Measurements from ENCODE around the gene PROS1. TPM values are rescaled to one million over a fixed set of nuclear protein-coding genes. Genes with fewer than 3 reads are reported as not detected.

PROS1 gene
- total RNA-seq, 1 donor = 97.4 TPM

DNA sequence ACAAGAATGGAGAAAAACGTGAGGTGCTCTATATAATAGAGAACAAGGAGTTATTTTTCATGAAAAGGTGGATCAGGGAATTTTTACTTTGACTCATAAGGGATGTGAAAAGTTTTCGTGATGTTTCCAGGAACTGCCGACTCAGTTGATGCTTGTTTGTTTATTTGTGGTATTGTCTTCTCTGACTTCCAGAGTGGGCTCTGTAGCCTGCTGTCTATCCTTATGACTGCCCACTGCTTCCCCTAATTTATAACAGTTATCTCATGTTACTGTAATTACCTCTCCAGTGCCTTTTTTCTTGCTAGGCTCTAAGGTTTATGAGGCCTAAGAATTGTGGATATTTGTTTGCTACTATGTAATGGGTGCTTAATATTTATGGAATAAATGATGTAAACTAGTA is 18.5 kb upstream of the PROS1 start:
- H3K27me3 ChIP-seq (ENCODE audit: insufficient read depth, low read length) = no peaks in the 10 kb centered on the region
- no peak overlapping the region for H3K4me3 ChIP-seq (ENCODE audit: insufficient read depth, low read length)
- H3K79me2 ChIP-seq (ENCODE audit: insufficient read depth, low read length) = peaks cover 30% of the 10 kb centered on the region
- no peaks in the 10 kb centered on the region for H3K9me3 ChIP-seq (ENCODE audit: low read depth, low read length)
- peak overlapping the region; percentile 2 for H2AFZ ChIP-seq (ENCODE audit: low read length)
- no peak overlapping the region for H3K27ac ChIP-seq (ENCODE audit: low read depth, low read length)
- H3K4me1 ChIP-seq (ENCODE audit: insufficient read depth, low read length) = peaks cover 9% of the 10 kb centered on the region
- H3K4me2 ChIP-seq (ENCODE audit: insufficient read depth, low read length) = no peak overlapping the region
- TF ChIP-seq, protein P1, sequence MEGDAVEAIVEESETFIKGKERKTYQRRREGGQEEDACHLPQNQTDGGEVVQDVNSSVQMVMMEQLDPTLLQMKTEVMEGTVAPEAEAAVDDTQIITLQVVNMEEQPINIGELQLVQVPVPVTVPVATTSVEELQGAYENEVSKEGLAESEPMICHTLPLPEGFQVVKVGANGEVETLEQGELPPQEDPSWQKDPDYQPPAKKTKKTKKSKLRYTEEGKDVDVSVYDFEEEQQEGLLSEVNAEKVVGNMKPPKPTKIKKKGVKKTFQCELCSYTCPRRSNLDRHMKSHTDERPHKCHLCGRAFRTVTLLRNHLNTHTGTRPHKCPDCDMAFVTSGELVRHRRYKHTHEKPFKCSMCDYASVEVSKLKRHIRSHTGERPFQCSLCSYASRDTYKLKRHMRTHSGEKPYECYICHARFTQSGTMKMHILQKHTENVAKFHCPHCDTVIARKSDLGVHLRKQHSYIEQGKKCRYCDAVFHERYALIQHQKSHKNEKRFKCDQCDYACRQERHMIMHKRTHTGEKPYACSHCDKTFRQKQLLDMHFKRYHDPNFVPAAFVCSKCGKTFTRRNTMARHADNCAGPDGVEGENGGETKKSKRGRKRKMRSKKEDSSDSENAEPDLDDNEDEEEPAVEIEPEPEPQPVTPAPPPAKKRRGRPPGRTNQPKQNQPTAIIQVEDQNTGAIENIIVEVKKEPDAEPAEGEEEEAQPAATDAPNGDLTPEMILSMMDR (IDR thresholded peaks at IDR 0.05; ENCODE audit: extremely low read depth, low read depth, low read length) = no peak
- no peaks in the 10 kb centered on the region for H3K36me3 ChIP-seq (ENCODE audit: insufficient read depth, low read length)
- peaks cover 3% of the 10 kb centered on the region for H4K20me1 ChIP-seq (ENCODE audit: insufficient read depth, low read length)
- no peak for DNase-seq (ENCODE audit: insufficient read length, low spot score, missing footprints)

DNA sequence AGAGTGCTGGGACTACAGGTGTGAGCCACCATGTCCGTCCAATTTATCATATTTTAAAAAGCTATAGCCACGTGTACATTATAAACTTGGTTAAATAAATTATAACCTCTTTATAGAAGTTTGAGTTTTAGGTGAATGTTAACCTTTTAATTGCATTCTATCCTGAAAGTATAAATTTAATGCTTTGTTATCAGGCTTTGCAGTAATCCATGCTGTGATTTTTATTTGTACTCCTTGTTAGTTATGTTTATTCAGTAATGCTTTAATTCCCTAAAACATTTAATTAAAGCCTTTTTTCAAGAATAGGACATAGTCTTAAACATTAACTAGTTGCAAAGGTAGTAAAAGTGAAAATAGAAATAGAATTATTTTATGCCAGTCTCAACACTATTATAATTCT is 17.9 kb upstream of the PROS1 start:
- Histone ChIP-seq H3K79me2 (ENCODE audit: insufficient read depth, low read length) (peaks cover 30% of the 10 kb centered on the region), H3K4me1 (ENCODE audit: insufficient read depth, low read length) (peaks cover 9% of the 10 kb centered on the region), H3K4me2 (ENCODE audit: insufficient read depth, low read length) (no peak overlapping the region), H2AFZ (ENCODE audit: low read length) (no peak overlapping the region), H3K36me3 (ENCODE audit: insufficient read depth, low read length) (no peaks in the 10 kb centered on the region), H3K27me3 (ENCODE audit: insufficient read depth, low read length) (no peaks in the 10 kb centered on the region), H3K4me3 (ENCODE audit: insufficient read depth, low read length) (no peak overlapping the region), H4K20me1 (ENCODE audit: insufficient read depth, low read length) (peaks cover 3% of the 10 kb centered on the region), H3K9me3 (ENCODE audit: low read depth, low read length) (no peaks in the 10 kb centered on the region), H3K27ac (ENCODE audit: low read depth, low read length) (no peak overlapping the region)
- TF ChIP-seq, protein P1 (IDR thresholded peaks at IDR 0.05; ENCODE audit: extremely low read depth, low read depth, low read length) = no peak
- DNase-seq (ENCODE audit: insufficient read length, low spot score, missing footprints) = no peak

DNA sequence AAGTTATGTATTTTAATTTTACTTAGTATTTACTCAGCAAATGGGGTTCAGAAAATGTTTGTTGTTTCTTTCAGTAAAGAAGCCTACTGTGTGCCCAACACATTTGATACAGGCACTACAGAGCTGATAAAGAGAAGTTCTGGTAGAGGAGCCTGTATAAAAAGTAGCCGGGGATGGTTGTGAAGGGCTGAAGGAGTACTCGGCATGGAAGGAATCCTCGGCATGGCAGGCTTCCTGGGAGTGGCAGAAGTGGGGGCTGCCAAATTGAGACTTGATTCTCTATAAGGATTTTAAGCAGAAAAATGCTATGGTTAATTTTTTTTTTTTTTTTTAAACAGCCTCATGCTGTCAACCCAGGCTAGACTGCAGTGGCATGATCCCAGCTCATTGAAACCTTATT is 15.5 kb upstream of the PROS1 start:
- Histone ChIP-seq H3K79me2 (ENCODE audit: insufficient read depth, low read length) (peaks cover 31% of the 10 kb centered on the region), H4K20me1 (ENCODE audit: insufficient read depth, low read length) (peaks cover 3% of the 10 kb centered on the region), H2AFZ (ENCODE audit: low read length) (no peak overlapping the region), H3K27ac (ENCODE audit: low read depth, low read length) (no peak overlapping the region), H3K4me2 (ENCODE audit: insufficient read depth, low read length) (no peak overlapping the region), H3K9me3 (ENCODE audit: low read depth, low read length) (no peaks in the 10 kb centered on the region), H3K4me1 (ENCODE audit: insufficient read depth, low read length) (peaks cover 9% of the 10 kb centered on the region), H3K4me3 (ENCODE audit: insufficient read depth, low read length) (no peak overlapping the region), H3K36me3 (ENCODE audit: insufficient read depth, low read length) (no peaks in the 10 kb centered on the region), H3K27me3 (ENCODE audit: insufficient read depth, low read length) (no peaks in the 10 kb centered on the region)
- no peak for DNase-seq (ENCODE audit: insufficient read length, low spot score, missing footprints)
- TF ChIP-seq, protein P1 (IDR thresholded peaks at IDR 0.05; ENCODE audit: extremely low read depth, low read depth, low read length) = no peak

DNA sequence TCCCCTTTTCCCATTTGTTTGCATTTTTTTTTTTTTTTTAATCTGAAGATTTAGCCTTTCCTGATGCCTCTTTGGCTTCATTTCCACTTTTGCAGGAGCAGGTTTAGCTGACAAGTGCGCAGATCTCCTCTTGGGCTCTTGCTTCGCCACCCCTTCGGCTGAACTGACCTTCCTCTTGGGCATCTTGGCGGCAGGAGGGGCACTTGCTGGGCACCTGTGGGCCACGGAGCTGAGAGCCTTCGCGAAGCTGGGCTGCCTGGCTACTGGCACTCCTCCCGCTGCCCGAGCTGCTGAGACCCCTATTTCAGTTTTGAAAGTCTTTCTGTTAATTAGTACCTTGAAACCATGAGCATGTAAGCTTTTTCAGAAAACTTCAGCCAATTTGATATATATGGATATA is 15.1 kb upstream of the PROS1 start:
- Histone ChIP-seq H3K27ac (ENCODE audit: low read depth, low read length) (no peak overlapping the region), H3K4me2 (ENCODE audit: insufficient read depth, low read length) (no peak overlapping the region), H3K27me3 (ENCODE audit: insufficient read depth, low read length) (no peaks in the 10 kb centered on the region), H2AFZ (ENCODE audit: low read length) (no peak overlapping the region), H3K36me3 (ENCODE audit: insufficient read depth, low read length) (no peaks in the 10 kb centered on the region), H3K4me3 (ENCODE audit: insufficient read depth, low read length) (no peak overlapping the region), H3K79me2 (ENCODE audit: insufficient read depth, low read length) (peaks cover 27% of the 10 kb centered on the region), H3K4me1 (ENCODE audit: insufficient read depth, low read length) (peaks cover 9% of the 10 kb centered on the region), H3K9me3 (ENCODE audit: low read depth, low read length) (no peaks in the 10 kb centered on the region), H4K20me1 (ENCODE audit: insufficient read depth, low read length) (peaks cover under 1% of the 10 kb centered on the region)
- TF ChIP-seq, protein P1 (IDR thresholded peaks at IDR 0.05; ENCODE audit: extremely low read depth, low read depth, low read length) = no peak
- DNase-seq (ENCODE audit: insufficient read length, low spot score, missing footprints) = no peak
